Vagina (tissue), 2 donors: ENCODE results near the gene HECTD2.
"Not testable (repeated sequence)": the region's sequence is repeated elsewhere in the genome, so short reads cannot be mapped to it uniquely, and the experiment has no call there.

ENCODE experiments used
- CTCF ChIP-seq, 3 experiments: fragments of 450-650 bp in 2 of 3; fragments of 200-600 bp in 1 of 3; sonication (generic) in 1 of 3; IDR thresholded peaks; one replicate each; pipeline ENCODE4 v1.5.1; 2017 to 2019; ENCODE audit warnings: antibody characterized with exemption in 3 of 3, mild to moderate bottlenecking in 2 of 3, moderate library complexity in 2 of 3
- POLR2A ChIP-seq, 2 donors: fragments of 450-650 bp; IDR thresholded peaks; one replicate each; pipeline ENCODE4 v1.6.1; 2017; ENCODE audit warnings: antibody characterized with exemption in 2 of 2, mild to moderate bottlenecking in 2 of 2, moderate library complexity in 2 of 2

- TF ChIP-seq CTCF, POLR2A (IDR thresholded peaks at IDR 0.05): not testable (repeated sequence)
These were observed 150.7 kb downstream of the HECTD2 start for GRCh38 chr10:91560827-91561226.
